ENCODE data around the gene SRGAP1.
"Not testable (repeated sequence)": the region's sequence is repeated elsewhere in the genome, so short reads cannot be mapped to it uniquely, and the experiment has no call there.

The SRGAP1 gene

GRCh38 chr12:63869656-63870055 lies 25.2 kb downstream of the SRGAP1 start:
- no peak for DNase-seq (ENCODE audit: low read depth in 3 of 3)

GRCh38 chr12:63870838-63871237 lies 26.3 kb downstream of the SRGAP1 start:
- no peak for DNase-seq (ENCODE audit: low read depth in 3 of 3)

GRCh38 chr12:63874897-63875480 lies 30.5 kb downstream of the SRGAP1 start:
- no peak for DNase-seq (ENCODE audit: low read depth in 3 of 3)

GRCh38 chr12:63875703-63876102 lies 31.2 kb downstream of the SRGAP1 start:
- no peak for DNase-seq (ENCODE audit: low read depth in 3 of 3)

- DNase-seq (ENCODE audit: low read depth in 3 of 3), result no peak
Observed at GRCh38 chr12:63876980-63877379, 32.5 kb downstream of the SRGAP1 start.

- no peak for DNase-seq (ENCODE audit: low read depth in 3 of 3)
Observed at GRCh38 chr12:63877693-63878092, 33.2 kb downstream of the SRGAP1 start.

GRCh38 chr12:63880235-63880634 lies 35.7 kb downstream of the SRGAP1 start:
- DNase-seq (ENCODE audit: low read depth in 3 of 3), result not testable (repeated sequence)

- no peak for DNase-seq (ENCODE audit: low read depth in 3 of 3)
Observed at GRCh38 chr12:63880742-63881263, 36.3 kb downstream of the SRGAP1 start.

- DNase-seq (ENCODE audit: low read depth in 3 of 3), result no peak
Observed at GRCh38 chr12:63882844-63883243, 38.3 kb downstream of the SRGAP1 start.

GRCh38 chr12:63885401-63885800 lies 40.9 kb downstream of the SRGAP1 start:
- DNase-seq (ENCODE audit: low read depth in 3 of 3), result no peak

- no peak for DNase-seq (ENCODE audit: low read depth in 3 of 3)
Observed at GRCh38 chr12:63888908-63889635, 44.6 kb downstream of the SRGAP1 start.

- no peak for DNase-seq (ENCODE audit: low read depth in 3 of 3)
Observed at GRCh38 chr12:63889721-63890509, 45.4 kb downstream of the SRGAP1 start.

GRCh38 chr12:63893170-63893569 lies 48.7 kb downstream of the SRGAP1 start:
- no peak for DNase-seq (ENCODE audit: low read depth in 3 of 3)

- no peak for DNase-seq (ENCODE audit: low read depth in 3 of 3)
Observed at GRCh38 chr12:63894132-63894531, 49.6 kb downstream of the SRGAP1 start.

- DNase-seq (ENCODE audit: low read depth in 3 of 3), result no peak
Observed at GRCh38 chr12:63895841-63896240, 51.3 kb downstream of the SRGAP1 start.

GRCh38 chr12:63897931-63898330 lies 53.4 kb downstream of the SRGAP1 start:
- DNase-seq (ENCODE audit: low read depth in 3 of 3), result no peak

- no peak for DNase-seq (ENCODE audit: low read depth in 3 of 3)
Observed at GRCh38 chr12:63898764-63899337, 54.4 kb downstream of the SRGAP1 start.

- DNase-seq (ENCODE audit: low read depth in 3 of 3), result no peak
Observed at GRCh38 chr12:63899396-63899795, 54.9 kb downstream of the SRGAP1 start.

- DNase-seq (ENCODE audit: low read depth in 3 of 3), result no peak
Observed at GRCh38 chr12:63900922-63901793, 56.7 kb downstream of the SRGAP1 start.

- no peak for DNase-seq (ENCODE audit: low read depth in 3 of 3)
Observed at GRCh38 chr12:63904653-63905052, 60.2 kb downstream of the SRGAP1 start.

GRCh38 chr12:63905544-63905943 lies 61.0 kb downstream of the SRGAP1 start:
- no peak for DNase-seq (ENCODE audit: low read depth in 3 of 3)
